Activated CD8-positive, alpha-beta memory T cell treated with anti-CD3 and anti-CD28 coated beads, Interleukin-2, amount 10 ng/mL, durations not matched to agents 7 days and 5 days (primary cell): ENCODE data around the gene ETFRF1. TPM values are rescaled to one million over a fixed set of nuclear protein-coding genes. Genes with fewer than 3 reads are reported as not detected.
A peak's percentile ranks its signal among the peaks of the same experiment; 100 is the strongest.

Experiments
- ATAC-seq: fragments of 150-1000 bp; cut with Tn5 transposase; one replicate; pipeline ENCODE4 v1.10.0; 2021; ENCODE audit warnings: moderate library complexity
- CTCF ChIA-PET: fragments of 350-600 bp; sonication (Branson Sonifier 250); formaldehyde crosslinking; loops from one replicate; lab custom pipeline; 2021; ENCODE audit warnings: antibody characterized with exemption; lab: Charles Lee
- DNase-seq: peaks from one replicate; pipeline ENCODE4 v3.0.0-alpha.2; 2020
- H3K27ac Mint-ChIP-seq: one replicate; pipeline ENCODE4 v1.8.0; 2021; ENCODE audit warnings: mild to moderate bottlenecking, mixed read lengths
- H3K27me3 Mint-ChIP-seq: one replicate; pipeline ENCODE4 v1.8.0; 2021; ENCODE audit warnings: mixed read lengths
- H3K36me3 Mint-ChIP-seq: one replicate; pipeline ENCODE4 v1.8.0; 2021; ENCODE audit warnings: mild to moderate bottlenecking, mixed read lengths
- H3K4me1 Mint-ChIP-seq: one replicate; pipeline ENCODE4 v1.8.0; 2021; ENCODE audit warnings: mixed read lengths
- H3K4me3 Mint-ChIP-seq: one replicate; pipeline ENCODE4 v1.8.0; 2021; ENCODE audit warnings: mild to moderate bottlenecking, moderate library complexity, mixed read lengths
- H3K9me3 Mint-ChIP-seq: one replicate; pipeline ENCODE4 v1.8.0; 2022; ENCODE audit warnings: low read depth, mixed read lengths
- total RNA-seq, 2 experiments: library from RNA; stranded (reverse); gene quantifications; one replicate each; pipeline ENCODE4 v1.2.3, GENCODE V29; 2021

The ETFRF1 gene, protein sequence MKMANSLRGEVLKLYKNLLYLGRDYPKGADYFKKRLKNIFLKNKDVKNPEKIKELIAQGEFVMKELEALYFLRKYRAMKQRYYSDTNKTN
- 10 to 100 TPM in 1 of 2 experiments, 1 to 10 TPM in 1; 9.3 to 10.9 TPM for total RNA-seq

DNA sequence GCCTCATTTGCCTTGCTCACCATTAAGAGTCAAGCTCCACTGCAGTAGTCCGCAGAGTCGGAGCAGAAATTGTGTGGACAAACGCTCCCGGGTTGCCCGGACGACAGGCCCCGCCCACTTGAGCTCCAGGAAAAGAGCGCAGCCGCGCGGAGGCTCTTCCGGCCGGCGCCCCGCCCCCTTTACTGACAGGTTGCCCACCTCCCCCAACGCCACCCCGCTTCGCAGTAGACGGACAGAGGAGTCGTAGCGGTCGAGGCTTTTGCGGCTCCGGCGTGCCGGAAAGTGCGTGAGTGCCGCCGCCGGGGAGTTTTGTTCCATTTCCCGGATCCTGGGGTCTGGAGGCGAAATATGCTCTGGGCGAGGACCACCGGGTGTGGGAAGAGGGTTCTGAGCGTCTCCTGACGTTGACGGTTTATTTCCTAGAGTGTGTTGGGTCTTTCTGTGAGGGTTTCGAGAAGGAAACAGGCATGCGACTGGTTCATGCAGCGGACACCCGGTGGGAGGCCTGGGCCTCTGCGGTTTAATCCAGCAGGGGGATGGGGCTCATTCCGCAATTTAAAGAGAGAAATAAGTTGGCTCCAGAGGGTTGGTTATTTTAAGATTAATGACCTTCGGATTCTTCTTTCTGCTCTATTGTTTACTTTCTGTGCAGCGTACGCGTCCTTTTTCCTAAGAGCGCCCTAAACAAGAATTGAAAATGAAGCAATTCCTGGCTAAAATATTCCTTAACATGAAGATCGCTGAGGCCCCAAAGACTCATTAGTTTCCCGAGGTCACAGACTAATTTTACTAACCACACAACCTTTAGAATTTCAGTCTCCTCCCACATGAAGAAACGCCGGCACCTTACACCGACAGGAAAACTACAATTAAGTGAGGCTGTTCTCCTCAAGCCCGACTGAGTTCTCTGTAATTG, at the start of gene ETFRF1, which contains the start of gene DNAI7:
TSS of gene ETFRF1 (plus strand) at position 182 of the 916 bp plus-strand sequence. CDS start 8,720 bp downstream, outside the sequence.
TSS of gene DNAI7 (minus strand) at position 105 of the 916 bp plus-strand sequence. CDS start at position 23, 82 bp downstream.
- ATAC-seq (peak; percentile 96), DNase-seq (peak; percentile 97)
- peak within 1 kb of the TSS; percentile 94 for H3K27ac Mint-ChIP-seq
- no peaks in the 10 kb centered on the region for H3K27me3 Mint-ChIP-seq
- H3K4me3 Mint-ChIP-seq, result peak within 1 kb of the TSS; percentile 97
- H3K4me1 Mint-ChIP-seq, result peaks cover 23% of the 10 kb centered on the region
- H3K9me3 Mint-ChIP-seq, result no peaks in the 10 kb centered on the region
- CTCF ChIA-PET, result interaction anchor here (0.6 to 1.3 kb wide), 6 partner anchors 16 to 46 kb away, joined by 3 to 7 read pairs (median 3); no protein-coding TSS in a partner anchor
- peaks cover 6% of the 10 kb centered on the region for H3K36me3 Mint-ChIP-seq

DNA sequence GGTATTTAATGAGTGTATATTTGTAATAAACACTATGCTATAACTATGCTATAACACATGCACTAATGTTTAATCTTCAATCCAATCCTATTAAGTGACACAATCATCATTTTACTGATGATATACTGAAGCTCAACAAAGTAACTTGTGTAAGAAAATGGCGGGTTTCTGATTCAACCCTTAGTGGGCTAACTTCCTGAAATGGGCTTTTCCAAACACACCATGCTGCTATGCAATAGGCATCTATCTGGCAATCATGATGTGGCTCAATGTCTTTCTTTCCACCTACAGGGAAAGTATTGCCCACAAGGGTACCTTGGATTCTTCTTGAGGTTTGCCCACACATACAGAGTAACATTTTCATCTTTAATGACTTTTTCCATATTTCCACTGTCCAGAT, 48.4 kb upstream of the ETFRF1 start:
- H3K4me1 Mint-ChIP-seq, result no peaks in the 10 kb centered on the region
- H3K27me3 Mint-ChIP-seq, result no peaks in the 10 kb centered on the region
- CTCF ChIA-PET, result interaction anchor here (0.6 to 1.0 kb wide), 3 partner anchors 8 to 156 kb away, joined by 3 to 4 read pairs (median 4); no protein-coding TSS in a partner anchor
- no peak for DNase-seq
- H3K9me3 Mint-ChIP-seq, result no peaks in the 10 kb centered on the region
- no peaks in the 10 kb centered on the region for H3K36me3 Mint-ChIP-seq
- no peak overlapping the region for H3K27ac Mint-ChIP-seq
- no peak for ATAC-seq
- H3K4me3 Mint-ChIP-seq, result no peak overlapping the region

DNA sequence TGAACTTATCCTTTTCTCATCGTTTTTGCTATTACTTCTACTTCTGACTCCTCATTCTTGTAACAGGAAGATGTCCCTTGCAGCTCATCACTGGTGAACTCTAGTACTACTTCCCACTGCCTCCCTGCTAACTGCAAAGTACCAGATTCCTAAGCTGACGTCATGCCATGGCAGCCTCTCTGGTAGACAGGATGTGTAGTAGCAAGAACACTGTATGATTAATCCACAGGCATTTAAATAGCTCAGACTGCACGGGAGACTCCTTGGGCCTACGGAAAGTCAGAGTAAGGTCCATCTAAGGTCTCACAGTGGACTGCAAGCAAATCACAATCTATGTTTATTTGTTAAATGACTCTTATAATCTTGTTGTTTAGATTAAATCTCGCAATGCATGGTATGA, 43.6 kb upstream of the ETFRF1 start:
- Mint-ChIP-seq H3K27me3 (no peaks in the 10 kb centered on the region), H3K4me3 (no peak overlapping the region), H3K27ac (no peak overlapping the region), H3K9me3 (no peaks in the 10 kb centered on the region), H3K4me1 (peaks cover 9% of the 10 kb centered on the region), H3K36me3 (no peaks in the 10 kb centered on the region)
- no peak for DNase-seq
- no peak for ATAC-seq
- CTCF ChIA-PET, result interaction anchor here (5.2 kb wide), 1 partner anchor 159 kb away, joined by 35 read pairs; no protein-coding TSS in a partner anchor

DNA sequence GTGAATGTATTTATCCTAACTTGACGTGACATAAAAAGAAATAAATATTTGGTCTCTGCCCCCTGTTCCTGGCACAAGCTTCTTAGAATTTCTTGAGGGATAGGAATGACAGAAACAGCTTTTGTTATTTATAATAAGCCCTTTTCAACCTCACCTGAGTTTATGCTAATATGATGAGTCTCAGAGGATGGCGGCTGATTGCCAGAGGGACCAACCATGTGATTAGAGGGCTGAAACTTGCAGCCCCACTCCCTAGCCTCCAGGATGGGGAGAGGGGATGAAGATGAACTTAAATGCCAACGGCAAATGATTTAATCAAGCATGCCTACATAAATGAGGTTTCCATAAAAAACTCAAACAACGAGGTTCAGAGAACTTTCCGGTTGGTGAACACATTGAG, 43.0 kb upstream of the ETFRF1 start:
- no peaks in the 10 kb centered on the region for H3K27me3 Mint-ChIP-seq
- CTCF ChIA-PET, result interaction anchor here (1.0 to 5.2 kb wide), 4 partner anchors 10 to 285 kb away, joined by 3 to 35 read pairs (median 5); no protein-coding TSS in a partner anchor
- H3K4me3 Mint-ChIP-seq, result no peak overlapping the region
- H3K27ac Mint-ChIP-seq, result no peak overlapping the region
- DNase-seq (no peak), ATAC-seq (no peak)
- H3K9me3 Mint-ChIP-seq, result no peaks in the 10 kb centered on the region
- no peaks in the 10 kb centered on the region for H3K36me3 Mint-ChIP-seq
- H3K4me1 Mint-ChIP-seq, result peaks cover 9% of the 10 kb centered on the region

DNA sequence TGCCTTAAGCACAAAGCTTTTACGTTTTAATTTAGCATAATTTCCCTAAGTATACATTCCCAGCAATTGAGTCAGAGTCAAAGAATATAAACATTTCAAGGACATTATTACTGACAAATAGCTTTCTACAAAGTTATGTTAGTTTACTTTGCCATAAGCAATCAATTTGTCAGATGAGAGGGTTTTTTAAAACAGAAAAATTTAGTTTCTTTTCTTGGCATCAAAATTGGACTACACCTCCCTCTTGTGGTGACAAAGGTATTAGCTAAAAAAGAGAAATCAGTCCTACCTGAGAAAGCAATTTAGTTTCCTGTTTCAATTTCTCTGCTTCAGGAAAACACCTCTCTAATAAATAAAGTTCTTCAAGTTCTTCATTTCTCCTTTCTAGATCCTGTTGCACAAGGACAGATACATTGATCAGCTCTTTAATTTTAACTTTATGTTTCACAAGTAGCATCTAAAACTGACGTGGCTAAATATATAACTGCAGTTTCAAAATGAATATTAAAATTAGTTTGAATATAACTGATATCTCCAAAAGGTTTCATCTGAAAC, 39.9 kb upstream of the ETFRF1 start:
- H3K9me3 Mint-ChIP-seq, result no peaks in the 10 kb centered on the region
- H3K27ac Mint-ChIP-seq, result peak overlapping the region; percentile 76
- DNase-seq (no peak), ATAC-seq (peak; percentile 39)
- CTCF ChIA-PET, result interaction anchor here (0.9 to 5.2 kb wide), 19 partner anchors 9 to 233 kb away, joined by 3 to 35 read pairs (median 4); partner anchors contain the start of genes DNAI7 and ETFRF1
- peaks cover 3% of the 10 kb centered on the region for H3K27me3 Mint-ChIP-seq
- H3K36me3 Mint-ChIP-seq, result no peaks in the 10 kb centered on the region
- H3K4me1 Mint-ChIP-seq, result peaks cover 9% of the 10 kb centered on the region
- peak overlapping the region; percentile 53 for H3K4me3 Mint-ChIP-seq

DNA sequence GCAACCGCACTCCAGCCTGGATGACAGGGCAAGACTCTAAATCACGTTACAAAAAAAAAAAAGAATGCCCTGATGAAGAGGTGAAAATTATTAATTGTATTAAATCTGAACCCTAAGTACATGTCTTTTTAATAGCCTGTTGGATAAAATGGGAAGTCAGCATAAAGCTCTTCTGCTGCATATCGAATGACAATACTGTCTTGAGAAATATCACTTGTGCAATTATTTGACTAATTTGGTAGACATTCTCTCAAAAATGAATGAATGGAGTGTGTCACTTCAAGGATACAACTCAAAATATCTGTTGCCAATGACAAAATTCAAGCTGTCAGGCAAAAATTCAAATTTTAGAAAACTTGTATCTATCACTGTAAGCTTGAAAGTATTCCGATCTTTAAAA, 39.0 kb upstream of the ETFRF1 start:
- no peak for ATAC-seq
- H3K36me3 Mint-ChIP-seq, result no peaks in the 10 kb centered on the region
- H3K4me1 Mint-ChIP-seq, result peaks cover 9% of the 10 kb centered on the region
- H3K4me3 Mint-ChIP-seq, result no peak overlapping the region
- CTCF ChIA-PET, result interaction anchor here (0.7 to 5.2 kb wide), 5 partner anchors 26 to 232 kb away, joined by 3 to 35 read pairs (median 7); no protein-coding TSS in a partner anchor
- H3K9me3 Mint-ChIP-seq, result no peaks in the 10 kb centered on the region
- DNase-seq, result no peak
- H3K27ac Mint-ChIP-seq, result no peak overlapping the region
- peaks cover 3% of the 10 kb centered on the region for H3K27me3 Mint-ChIP-seq

DNA sequence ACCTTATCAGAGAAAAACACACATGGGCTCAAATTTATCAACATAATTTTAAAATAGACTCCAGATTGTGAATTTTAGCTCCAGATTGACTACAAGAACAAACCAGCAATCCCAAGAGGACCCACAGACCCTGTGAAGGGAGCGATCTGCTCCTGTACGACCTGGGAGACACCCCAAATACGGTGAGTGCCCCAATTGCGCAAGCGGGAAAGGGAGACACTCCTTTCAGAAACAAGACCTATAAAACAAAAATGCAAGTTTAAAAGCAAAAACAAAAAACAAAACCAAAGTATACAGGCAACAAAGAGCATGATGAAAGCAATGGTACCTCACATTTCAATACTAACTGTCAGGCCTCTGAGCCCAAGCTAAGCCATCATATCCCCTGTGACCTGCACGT, 32.2 kb upstream of the ETFRF1 start:
- ATAC-seq (no peak), DNase-seq (no peak)
- peaks cover 3% of the 10 kb centered on the region for H3K27me3 Mint-ChIP-seq
- H3K27ac Mint-ChIP-seq, result no peak overlapping the region
- CTCF ChIA-PET, result interaction anchor here (0.7 to 1.2 kb wide), 3 partner anchors 9 to 225 kb away, joined by 3 to 6 read pairs (median 4); no protein-coding TSS in a partner anchor
- H3K4me3 Mint-ChIP-seq, result no peak overlapping the region
- H3K36me3 Mint-ChIP-seq, result no peaks in the 10 kb centered on the region
- H3K9me3 Mint-ChIP-seq, result no peaks in the 10 kb centered on the region
- no peaks in the 10 kb centered on the region for H3K4me1 Mint-ChIP-seq

DNA sequence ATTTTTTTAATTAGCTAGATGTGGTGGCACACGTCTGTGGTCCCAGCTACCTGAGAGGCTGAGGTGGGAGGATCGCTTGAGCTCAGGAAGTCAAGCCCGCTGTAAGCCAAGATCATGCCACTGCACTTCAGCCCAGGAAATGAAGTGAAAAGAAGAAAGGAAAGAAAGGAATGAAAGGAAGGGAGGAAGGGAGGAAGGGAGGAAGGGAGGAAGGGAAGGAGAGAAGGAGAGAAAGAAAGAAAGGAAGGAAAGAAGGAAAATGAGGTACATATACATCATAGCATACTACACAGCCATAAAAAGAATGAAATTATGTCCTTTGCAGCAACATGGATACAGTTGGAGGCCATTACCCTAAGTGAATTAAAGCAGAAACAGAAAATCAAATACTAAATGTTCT, 12.3 kb upstream of the ETFRF1 start:
- Mint-ChIP-seq H3K4me3 (no peak overlapping the region), H3K27ac (no peak overlapping the region), H3K4me1 (peaks cover 13% of the 10 kb centered on the region), H3K27me3 (no peaks in the 10 kb centered on the region), H3K9me3 (no peaks in the 10 kb centered on the region), H3K36me3 (peaks cover 3% of the 10 kb centered on the region)
- CTCF ChIA-PET, result interaction anchor here (0.7 kb wide), 1 partner anchor 36 kb away, joined by 3 read pairs; no protein-coding TSS in a partner anchor
- ATAC-seq (no peak), DNase-seq (no peak)

DNA sequence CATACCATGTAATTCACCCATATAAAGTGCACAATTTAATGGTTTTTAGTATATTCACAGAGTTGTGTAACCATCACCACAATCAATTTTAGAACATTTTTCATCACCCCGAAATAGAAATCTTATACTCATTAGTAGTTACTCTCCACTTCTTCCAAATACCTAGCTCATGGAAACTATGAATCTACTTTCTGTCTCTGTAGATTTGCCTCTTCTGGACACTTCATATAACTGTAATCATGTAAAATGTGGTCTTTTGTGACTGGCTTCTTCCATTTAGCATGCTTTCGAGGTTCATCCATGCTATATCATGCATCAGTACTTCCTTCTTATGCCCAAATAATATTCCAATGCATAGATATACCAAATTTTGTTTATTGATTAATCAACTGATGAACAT, 10.9 kb upstream of the ETFRF1 start:
- CTCF ChIA-PET, result no interaction called here
- no peak overlapping the region for H3K4me3 Mint-ChIP-seq
- H3K27me3 Mint-ChIP-seq, result no peaks in the 10 kb centered on the region
- DNase-seq (no peak), ATAC-seq (no peak)
- H3K36me3 Mint-ChIP-seq, result peaks cover 3% of the 10 kb centered on the region
- peaks cover 14% of the 10 kb centered on the region for H3K4me1 Mint-ChIP-seq
- H3K27ac Mint-ChIP-seq, result no peak overlapping the region
- no peaks in the 10 kb centered on the region for H3K9me3 Mint-ChIP-seq

DNA sequence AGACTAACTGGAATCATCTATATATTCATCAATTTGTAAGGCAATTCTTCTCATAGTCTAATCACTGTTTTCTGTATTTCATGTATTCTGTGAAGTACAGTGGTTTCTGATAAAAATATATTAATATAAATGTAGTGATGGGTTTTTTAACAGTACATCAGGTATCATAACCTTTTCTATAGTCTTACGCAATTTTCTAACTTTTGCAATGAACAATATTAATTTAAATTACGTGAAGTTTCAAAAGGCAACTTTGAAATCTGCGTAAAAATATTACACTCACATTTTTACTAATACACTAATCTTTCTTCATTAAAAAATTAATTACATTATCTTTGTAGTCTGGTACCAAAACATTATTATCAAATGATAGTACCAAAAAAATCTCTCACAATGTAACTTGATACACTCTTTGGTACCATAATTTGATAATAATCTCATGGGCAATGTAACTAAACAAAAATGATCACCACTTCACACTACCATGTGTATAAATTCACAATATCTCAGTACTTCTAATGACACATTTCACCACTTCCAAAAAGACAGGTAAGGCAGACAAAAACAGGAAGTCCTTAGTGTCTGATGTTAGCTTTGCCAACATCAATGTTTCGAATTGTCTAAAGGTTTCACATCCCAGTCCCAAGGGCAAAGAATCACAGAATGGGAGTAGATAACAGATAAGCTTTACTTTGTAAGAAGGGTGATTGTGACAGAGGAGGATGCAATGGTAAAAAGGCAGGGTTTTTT, 8.8 kb upstream of the ETFRF1 start:
- CTCF ChIA-PET, result interaction anchor here (0.7 kb wide), 1 partner anchor 31 kb away, joined by 3 read pairs; no protein-coding TSS in a partner anchor
- Mint-ChIP-seq H3K4me1 (peaks cover 14% of the 10 kb centered on the region), H3K27ac (peak overlapping the region; percentile 69), H3K9me3 (no peaks in the 10 kb centered on the region), H3K27me3 (no peaks in the 10 kb centered on the region), H3K36me3 (peaks cover 3% of the 10 kb centered on the region), H3K4me3 (peak overlapping the region; percentile 6)
- DNase-seq (no peak), ATAC-seq (no peak)

DNA sequence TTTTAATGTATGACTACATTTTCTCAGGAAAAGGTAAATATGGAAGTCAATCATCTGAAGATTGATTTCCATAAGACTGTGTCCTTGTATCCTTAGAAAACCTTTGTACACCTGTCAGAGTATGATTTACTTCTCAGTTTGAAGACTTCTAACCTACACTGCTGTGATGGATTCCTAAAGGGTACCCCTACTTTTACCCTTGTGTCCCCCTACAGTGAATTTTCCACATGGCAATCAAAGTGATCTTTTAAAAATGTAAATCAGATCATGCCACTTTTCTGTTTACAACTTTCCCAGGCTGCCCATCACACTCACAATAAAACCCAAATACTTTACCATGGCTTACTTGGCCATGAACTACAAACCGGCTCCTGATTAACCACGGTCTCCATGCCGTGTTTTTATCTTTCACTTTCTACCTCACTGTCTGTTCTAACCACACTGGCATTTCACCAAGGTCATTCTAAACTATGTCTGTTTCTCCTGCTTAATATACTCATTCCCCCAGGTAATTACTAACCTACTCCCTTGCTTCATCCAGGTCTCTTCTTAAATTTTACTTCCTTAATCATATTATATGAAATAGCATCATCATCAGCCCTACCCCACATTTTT, 8.1 kb upstream of the ETFRF1 start:
- peaks cover 3% of the 10 kb centered on the region for H3K36me3 Mint-ChIP-seq
- H3K4me3 Mint-ChIP-seq, result peak overlapping the region; percentile 72
- peaks cover 14% of the 10 kb centered on the region for H3K4me1 Mint-ChIP-seq
- H3K27ac Mint-ChIP-seq, result peak overlapping the region; percentile 80
- peak; percentile 82 for ATAC-seq
- DNase-seq, result no peak
- no peaks in the 10 kb centered on the region for H3K27me3 Mint-ChIP-seq
- CTCF ChIA-PET, result interaction anchor here (0.7 kb wide), 1 partner anchor 32 kb away, joined by 3 read pairs; no protein-coding TSS in a partner anchor
- no peaks in the 10 kb centered on the region for H3K9me3 Mint-ChIP-seq

DNA sequence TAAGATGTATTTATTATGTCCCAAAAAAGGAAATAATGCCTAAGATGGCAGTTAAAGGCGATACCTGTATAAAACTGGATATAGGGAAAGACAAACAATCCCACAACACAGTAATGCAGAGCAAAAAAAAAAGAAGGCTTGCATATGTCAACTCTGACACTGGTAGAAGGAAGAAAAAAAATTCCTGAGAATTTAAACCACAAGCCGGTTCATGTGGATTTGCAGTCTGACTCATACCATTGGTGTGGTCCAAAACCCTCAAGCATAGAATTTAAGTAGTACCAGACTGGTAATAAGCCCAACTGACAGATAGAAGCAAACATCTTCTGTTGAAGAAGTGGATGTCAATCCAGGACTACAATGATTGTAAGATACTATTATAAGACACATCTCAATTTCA, 7.3 kb upstream of the ETFRF1 start:
- no peak for DNase-seq

More for the DNA sequence above, 7.3 kb upstream of the ETFRF1 start:
- Mint-ChIP-seq H3K4me3 (no peak overlapping the region), H3K4me1 (peaks cover 14% of the 10 kb centered on the region), H3K36me3 (peaks cover 3% of the 10 kb centered on the region), H3K9me3 (no peaks in the 10 kb centered on the region), H3K27ac (no peak overlapping the region), H3K27me3 (no peaks in the 10 kb centered on the region)
- CTCF ChIA-PET, result no interaction called here
- ATAC-seq, result no peak
